Superior temporal gyrus (tissue), 1 donor: ENCODE measurements around the gene RANBP10.
"Not testable (repeated sequence)": the region's sequence is repeated elsewhere in the genome, so short reads cannot be mapped to it uniquely, and the experiment has no call there.

ENCODE experiments used
- DNase-seq: peaks from one replicate; pipeline ENCODE4 v3.0.0-alpha.2; 2016; ENCODE audit errors: extremely low spot score

The RANBP10 gene

DNA sequence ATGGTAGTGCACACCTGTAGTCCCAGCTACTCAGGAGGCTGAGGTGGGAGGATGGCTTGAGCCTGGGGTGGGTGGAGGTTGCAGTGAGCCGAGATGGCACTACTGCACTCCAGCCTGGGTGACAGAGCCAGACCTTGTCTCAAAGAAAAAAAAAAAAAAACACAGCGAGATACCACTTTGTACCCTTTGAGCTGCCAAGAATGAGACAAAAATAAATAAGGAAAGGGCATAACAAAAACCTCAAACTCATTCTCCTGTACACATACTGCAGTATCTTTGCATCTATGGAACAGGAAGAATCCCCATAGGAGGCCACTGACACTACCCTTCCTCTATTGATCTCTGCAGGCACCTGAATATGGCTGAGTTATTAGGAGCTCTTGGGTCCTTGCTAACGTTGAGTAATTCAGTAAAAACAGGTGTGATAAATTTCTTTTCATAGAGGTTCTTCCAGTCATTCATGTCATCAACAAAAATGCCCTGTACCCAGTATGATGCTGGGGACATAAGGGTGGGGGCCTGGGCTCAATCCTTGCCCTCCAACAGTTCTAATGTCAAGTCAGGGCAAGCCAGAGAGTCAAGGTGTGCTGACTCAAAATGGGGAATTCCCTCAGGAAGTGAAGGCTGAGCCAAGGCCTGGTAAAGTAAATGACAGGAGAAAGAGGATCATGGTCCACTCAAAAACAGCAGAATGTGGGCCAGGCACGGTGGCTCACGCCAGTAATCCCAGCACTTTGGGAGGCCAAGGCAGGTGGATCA lies 26.9 kb downstream of the RANBP10 start:
- no peak for DNase-seq

DNA sequence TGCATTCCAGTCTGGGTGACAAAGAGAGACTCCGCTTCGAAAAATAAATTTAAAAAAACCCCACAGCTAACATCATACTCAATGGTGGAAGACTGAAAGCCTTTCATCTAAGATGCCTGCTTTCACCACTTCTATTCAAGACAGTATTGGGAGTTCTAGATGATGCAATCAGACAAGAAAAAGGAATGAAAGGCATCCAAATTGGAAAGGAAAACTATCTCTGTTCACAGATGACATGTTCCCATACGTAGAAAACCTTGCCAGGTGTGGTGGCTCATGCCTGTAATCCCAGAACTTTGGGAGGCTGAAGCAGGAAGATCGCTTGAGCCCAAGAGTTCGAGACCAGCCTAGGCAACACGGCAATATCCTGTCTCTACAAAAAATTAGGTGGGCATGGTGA lies 31.1 kb downstream of the RANBP10 start:
- DNase-seq = no peak

DNA sequence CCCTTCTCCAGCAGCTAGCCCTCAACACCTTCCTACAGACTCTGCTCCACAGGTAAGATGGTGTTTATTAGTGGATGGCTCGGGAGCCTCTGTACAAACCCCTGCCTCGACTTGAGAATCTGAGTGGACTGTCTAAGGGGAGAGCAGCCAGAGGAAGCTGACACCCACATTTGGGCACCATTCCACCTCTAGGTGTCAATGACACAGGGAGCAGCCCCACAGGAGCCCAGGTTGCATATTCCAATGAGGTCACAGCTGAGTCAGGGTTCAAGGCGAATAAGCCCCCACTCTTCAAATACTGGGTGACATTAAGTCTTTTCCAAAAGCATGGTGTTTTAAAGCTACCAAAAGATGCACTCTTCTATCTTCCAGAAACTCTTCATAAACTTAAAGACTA lies 31.9 kb downstream of the RANBP10 start:
- no peak for DNase-seq

DNA sequence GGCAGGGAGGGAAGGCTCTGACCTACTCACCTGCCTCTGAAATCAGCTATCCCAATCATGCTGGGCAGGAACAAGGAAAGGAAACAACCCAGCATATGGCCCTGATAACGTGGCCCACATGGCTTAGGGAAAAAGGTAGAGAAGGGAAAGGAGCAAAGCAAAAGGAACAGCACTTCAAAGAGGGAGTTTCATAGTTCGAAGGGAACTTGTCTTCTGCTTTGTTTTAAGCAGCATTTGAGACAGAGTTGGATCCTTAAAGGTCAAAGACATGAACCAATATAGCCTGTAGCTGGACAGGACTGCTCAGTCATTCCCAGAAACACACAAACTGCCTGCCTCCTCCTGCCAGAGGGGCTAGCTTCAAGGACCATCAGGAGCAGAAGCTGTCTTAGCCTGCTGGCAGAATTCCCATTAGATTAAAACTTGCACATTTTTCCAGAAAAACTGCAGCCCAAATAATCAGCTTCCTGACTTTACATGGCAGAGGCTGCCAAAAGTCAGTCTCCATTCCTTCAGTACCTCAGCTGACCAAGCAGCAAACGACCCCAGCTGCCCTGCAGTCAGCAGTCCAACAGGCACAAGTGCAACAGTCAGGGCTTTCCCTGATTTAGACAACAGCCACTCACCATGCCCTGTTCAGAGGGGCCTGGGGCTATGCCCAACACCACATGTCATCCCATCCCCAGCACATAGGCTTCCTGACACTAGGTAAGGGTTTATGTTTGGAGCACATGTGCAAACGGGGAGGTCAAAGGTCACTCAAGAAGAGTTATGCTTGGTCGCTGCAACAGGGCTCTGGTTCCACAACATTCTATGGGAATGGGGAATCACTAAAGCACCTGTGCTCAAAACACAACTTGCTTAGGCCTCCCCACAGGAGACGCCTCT lies 32.5 kb downstream of the RANBP10 start:
- DNase-seq = no peak

DNA sequence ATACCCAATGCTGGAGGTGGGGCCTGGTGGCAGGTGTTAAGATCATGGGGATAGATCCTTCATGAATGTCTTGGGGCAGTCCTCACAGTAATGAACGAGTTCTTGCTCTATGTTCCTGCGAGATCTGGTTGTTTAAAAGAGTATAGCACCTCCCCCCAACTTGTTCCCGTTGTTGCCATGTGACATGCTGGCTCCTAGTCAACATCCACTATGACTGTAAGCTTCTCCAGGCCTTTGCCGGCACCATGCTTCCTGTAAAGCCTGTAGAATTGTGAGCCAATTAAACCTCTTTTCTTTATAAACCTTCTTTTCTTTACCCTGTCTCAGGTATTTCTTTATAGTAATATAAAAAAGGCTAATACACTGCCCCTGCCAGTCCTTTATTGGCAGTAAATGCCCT lies 33.3 kb downstream of the RANBP10 start:
- DNase-seq = no peak

DNA sequence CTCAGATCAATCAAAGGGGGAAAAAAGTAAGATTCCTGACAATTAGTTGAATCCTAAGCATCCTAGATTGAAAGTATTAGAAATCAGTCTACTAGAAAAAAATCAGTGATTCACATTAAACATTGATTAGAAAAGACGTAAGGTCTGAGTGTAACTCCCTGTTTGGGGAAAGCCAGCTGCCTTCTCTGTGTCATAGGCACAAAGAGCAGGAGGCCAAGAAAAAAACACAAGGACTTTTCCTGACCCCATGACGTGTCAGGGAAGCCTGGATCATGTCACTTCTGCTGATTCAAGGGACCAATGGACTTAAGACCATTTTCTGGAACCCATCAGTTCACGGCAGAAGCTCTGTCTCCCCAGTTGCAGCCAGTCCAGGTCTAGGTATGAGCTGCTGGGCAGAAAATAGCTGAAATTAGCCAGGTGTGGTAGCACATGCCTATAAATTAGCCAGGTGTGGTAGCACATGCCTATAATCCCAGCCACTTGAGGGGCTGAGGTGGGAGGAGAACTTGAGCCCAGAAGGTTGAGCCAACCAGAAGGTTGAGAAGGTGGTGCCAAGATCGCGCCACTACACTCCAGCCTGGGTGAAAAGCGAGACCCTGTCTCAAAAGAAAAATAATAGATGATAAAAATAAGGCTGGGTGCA lies 35.9 kb downstream of the RANBP10 start:
- no peak for DNase-seq

DNA sequence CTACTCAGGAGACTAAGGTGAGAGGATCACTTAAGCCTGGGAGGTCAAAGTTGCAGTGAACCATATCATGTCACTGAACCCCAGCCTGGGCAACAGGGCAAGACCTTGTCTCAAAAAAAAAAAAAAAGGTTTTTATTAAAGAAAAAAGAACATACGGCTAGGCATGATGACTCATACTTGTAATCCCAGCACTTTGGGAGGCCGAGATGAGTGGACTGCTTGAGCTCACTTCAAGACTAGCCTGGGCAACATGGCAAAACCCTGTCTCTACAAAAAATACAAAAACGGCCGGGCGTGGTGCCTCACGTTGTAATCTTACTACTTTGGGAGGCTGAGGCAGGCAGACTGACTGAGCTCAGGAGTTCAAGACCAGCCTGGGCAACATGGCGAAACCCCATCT lies 38.4 kb downstream of the RANBP10 start:
- DNase-seq = no peak

DNA sequence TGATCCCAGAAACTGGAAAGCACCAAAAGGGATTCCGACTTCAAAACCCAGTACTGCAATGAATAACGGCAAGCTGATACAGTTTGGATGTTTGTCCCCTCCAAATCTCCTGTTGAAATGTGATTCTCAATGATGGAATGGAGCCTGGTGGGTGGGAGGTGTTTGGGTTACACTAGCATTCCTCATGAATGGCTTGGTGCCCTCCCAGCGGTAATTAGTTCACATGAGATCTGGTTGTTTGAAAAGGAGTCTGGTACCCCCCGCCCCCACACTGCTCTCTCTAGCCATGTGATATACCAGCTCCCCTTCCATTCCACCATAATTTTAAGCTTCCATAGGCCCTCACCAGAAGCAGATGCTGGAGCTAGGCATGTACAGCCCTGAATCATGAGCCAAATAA lies 40.1 kb downstream of the RANBP10 start:
- no peak for DNase-seq

DNA sequence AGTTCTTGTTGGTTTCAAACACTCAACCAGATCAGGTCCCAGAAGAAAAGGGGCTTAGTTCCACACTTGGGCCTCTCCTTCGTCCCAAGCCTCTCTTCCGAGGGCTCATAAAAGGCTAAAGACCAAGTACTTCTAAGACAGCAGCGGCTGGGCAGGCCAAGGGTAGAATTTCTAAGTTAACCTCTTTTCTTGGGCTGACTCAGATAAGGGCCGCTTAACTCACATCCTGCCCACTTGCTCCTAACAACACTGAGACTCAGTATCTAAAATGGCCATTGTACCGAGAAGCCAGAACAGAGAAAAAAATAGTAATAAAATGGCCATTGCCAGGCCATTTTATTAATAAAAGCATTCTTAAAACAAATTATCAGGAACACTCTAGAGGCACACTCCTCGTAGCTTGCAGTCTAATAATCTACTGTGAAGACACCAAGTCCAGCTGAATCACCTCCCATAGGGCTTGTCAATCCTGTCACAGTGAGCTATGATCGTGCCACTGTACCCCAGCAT lies 42.1 kb downstream of the RANBP10 start:
- DNase-seq = no peak

DNA sequence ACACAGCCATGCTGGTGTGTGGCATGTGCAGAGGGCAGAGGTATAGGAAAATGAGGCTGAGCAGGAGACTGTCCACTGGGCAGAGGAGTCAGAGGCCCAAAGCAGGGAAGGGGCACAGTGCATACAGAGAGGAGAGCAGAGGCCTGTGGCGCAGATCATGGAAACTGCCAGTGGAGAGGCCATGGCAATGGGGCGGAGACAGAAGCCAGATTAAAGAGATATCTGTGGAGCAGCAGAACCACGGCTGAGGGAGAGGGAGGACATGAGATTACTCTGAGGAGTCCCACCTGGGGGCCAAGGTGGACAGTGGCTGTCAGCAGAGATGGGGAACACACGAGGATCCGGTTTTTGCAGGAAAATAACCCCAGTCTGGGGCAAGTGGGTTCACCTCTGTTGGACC lies 43.3 kb downstream of the RANBP10 start:
- no peak for DNase-seq

DNA sequence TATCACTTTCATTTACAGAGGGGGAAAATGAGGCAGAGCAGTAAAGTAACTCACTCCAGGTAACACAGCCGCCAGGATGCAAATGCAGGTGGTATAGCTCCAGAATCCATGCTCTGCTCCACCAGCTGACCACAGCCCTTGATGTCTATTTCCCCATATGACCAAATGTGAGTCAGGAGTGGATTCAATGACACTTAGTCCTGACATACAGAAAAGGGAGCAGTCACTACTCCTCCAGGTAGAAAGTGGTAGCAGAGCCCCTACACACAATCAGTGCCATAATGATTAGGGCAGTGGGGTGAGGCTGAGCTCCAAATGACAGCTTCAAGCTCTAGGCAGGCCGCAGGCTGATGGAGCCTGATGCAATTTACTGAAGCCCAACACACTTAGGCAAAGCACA lies 44.0 kb downstream of the RANBP10 start:
- no peak for DNase-seq

DNA sequence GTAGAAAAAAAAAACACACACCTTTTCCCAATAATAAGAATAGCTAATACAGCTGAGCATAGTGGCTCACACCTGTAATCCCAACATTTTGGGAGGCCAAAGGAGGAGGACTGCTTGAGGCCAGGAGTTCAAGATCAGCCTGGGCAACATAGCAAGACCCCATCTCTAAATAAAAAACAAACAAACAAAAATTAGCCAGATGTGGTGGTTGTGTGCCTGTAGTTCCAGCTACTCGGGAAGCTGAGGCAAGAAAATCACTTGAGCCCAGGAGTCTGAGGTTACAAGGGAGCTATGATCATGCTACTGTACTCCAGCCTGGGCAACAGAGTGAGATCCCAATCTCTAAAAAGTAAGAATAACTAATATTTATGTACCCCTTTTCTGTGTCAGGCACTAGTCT lies 44.4 kb downstream of the RANBP10 start:
- DNase-seq = no peak

DNA sequence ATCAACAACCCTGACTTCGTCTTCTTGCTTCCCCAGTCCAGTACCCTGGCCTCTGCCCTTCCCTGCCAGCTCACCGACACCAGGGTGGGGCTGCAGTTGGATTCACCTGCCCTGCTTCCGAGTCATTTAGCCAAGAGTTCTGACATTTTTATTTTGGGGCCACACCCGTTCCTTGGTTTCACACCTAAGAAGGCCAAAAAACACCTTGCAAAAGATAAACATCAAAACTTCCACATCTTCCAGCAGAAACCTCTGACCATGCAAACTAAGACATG lies 45.5 kb downstream of the RANBP10 start:
- no peak for DNase-seq

DNA sequence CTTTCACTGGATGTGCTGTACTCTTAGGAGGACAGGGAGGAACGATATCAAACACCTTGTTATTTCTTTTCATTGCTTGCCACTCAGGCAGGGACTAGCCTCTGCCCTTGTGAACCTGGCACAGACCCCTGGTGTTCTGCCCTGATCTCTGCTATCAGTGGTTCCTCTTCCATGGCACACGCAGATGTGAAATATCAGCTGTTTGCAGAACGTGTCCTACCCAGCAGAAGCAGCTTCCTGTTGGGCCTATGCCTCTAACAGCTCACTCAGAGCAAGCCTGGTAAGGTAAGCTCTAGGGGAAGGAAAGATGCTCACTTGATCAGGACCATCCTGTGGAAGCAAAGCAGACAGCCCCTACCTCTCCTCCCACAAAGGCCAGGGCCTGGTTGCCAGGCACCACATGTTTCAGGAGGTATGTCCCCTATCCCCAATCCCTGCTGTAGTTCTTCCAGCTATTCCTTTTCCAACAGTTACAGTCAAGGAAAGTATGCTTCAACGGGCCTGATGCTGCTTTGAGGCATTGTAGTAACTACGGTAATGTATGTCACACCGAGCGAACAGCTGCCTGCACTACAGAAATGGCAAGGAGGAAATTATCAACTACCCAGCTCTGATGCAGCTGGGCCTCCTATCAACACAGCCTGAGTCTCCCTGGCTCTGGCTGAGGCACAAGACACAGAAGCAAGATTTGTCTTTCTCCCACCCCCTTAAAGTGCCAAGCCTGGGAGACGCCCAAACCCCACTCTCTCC lies 46.0 kb downstream of the RANBP10 start:
- no peak for DNase-seq

DNA sequence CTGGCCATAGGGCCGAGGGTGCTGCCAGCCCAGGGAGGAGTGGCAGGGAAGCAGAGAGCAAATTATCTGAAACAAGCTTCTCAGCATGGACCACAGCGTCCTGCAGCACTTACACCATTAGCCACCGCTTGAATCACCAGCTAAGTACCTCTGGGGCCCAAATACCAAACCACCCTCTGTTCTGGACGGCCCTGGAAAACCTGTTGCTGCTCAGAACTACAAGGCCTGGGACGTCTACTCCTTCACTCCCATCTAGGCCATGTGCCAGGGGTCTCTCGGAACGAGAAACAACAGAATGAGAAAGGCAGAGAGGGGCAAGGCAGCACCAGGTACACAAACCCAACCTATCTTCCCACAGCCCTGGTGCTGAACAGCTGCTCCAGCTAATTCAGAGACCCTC lies 47.4 kb downstream of the RANBP10 start:
- DNase-seq = no peak

DNA sequence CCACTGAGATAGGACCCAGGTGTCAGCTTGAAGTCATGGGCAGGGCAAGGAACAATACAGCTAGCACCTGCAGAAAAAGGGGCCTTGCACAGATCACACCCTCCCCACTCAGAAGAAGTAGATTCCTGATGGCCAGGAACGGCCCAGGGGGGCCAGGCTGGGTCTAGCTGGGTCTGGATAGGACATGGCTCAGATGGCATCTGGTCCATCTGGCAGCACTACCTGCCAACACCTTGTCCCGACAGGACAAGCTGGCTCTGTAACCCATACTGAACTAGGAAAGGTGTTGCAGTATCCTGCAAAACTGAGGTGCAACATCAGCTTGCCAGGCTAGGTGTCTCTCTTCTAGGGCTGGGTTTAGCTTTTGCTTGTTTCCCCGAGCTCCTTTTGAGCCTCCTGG lies 48.4 kb downstream of the RANBP10 start:
- DNase-seq = no peak

DNA sequence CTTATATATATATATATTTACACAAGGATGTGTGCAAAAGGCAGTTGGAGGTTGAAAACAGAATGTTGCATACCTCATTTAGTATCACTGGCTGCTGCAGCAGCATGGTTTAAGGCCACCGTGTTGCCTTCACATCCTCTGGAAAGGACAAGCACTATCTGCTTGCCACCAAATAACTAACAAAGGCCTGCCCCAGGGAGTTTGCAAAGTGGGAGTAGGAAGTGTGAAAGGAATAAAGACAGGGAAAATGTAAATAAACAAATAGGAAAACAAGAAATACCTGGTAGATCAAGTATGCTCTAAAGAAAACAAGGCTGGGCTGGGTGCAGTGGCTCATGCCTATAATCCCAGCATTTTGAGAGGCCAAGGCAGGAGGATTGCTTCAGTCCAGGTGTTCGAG lies 53.7 kb downstream of the RANBP10 start:
- DNase-seq = no peak

DNA sequence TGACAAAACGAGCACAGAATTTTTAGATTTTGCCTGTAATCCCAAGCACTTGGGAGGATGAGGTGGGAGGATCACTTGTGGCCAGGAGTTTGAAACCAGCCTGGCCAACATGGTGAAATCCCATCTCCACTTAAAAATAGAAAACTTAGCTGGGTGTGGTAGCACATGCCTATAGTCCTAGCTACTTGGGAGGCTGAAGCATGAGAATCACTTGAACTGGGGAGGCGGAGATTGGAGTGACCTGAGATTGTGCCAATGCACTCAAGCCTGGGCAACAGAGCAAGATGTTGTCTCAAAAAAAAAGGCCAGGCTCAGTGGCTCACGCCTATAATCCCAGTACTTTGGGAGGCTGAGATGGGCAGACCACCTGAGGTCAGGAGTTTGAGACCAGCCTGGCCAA lies 55.0 kb downstream of the RANBP10 start:
- DNase-seq = not testable (repeated sequence)

DNA sequence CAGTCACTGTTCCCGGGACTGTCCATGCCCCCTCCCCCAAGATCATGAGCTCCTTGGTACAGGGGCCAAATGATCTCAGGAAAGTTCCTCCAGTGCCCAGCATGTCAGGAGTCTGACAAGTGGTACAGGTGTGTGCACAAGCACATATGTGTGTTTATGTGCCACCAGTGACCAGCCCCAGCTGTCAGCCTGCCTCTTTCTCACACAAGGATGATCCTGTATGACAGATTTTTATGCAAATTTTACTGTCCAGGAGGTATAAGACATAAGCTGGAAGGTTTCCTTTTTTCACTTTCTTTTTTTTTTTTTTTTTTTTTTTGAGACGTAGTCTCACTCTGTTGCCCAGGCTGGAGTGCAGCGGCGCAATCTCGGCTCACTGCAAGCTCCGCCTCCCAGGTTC lies 55.9 kb downstream of the RANBP10 start:
- DNase-seq = no peak

DNA sequence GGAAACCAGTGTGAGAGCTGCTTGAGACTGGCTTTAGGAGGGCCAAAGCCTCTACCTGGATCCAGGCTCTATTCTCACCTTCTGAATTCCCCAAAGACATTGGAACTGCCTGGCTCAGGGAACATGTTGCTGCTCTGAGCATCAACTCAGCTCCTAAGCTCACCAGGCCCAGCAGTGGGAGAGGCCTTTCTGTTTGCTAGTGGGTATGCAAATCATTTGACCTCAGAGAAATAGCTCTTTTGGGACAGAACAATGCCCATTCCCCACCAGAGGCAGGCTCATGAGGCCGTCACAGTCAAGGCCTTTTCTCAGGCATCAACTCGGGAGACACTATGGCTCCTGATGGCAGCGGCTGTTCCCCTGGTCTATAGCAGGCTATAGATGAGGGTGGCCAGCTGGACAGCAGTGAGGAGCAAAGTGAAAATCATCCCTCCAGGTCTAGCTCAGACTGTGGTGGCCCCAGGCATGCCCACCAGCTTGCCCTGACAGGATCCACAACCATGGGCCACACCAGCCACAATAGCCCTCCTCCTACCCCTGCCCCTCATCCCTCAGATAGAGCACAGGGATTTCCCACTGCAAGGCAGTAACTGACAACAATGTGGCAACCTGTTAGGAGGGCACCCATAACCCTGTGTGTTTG lies 56.8 kb downstream of the RANBP10 start:
- DNase-seq = no peak

DNA sequence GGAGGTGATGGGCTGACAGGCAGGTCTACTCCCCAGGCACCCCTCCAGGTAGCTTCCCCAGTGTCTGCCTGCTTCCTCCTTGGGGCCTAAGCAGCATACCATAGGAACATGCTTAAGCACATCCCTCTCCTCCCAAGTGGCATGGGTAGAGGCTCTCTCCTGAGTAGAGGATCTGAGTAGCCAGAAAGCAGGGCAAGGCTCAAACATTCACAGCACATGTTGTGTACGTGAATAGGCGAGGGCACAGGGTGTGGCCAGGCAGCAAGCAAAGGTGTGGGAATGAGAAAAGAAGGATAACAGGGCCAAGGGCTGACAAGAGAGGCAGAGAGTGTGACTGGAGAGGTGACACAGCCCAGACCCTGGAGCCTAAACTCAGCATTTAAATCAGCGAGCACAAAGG lies 57.5 kb downstream of the RANBP10 start:
- DNase-seq = no peak

DNA sequence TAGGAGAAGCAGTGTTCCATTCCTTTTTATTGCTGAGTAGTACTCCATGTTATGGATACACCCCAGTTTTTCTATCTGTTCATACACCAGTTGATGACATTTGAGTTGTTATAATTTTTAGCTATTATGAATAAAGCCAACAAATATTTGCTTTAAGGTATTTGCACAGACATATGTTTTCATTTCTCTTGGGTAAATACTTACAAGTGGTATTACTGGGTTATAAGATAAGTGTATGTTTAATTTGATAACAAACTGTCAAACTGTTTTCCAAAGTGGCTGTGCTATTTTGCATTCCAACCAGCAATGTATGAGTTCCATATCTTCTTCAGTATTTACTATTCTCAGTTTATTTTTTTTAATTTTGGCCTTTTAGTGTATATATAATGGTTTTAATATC lies 59.5 kb downstream of the RANBP10 start:
- no peak for DNase-seq
